Activated T-cell treated with anti-CD3 and anti-CD28 coated beads, Interleukin-2, amount 50 U/mL, for 48 hours (primary cell): ENCODE data around the gene UMPS.
"Not testable (repeated sequence)": the region's sequence is repeated elsewhere in the genome, so short reads cannot be mapped to it uniquely, and the experiment has no call there.

Source experiments
- DNase-seq, 2 experiments: peaks; one replicate each; pipeline ENCODE4 v3.0.0-alpha.2; 2020

The UMPS gene

DNA sequence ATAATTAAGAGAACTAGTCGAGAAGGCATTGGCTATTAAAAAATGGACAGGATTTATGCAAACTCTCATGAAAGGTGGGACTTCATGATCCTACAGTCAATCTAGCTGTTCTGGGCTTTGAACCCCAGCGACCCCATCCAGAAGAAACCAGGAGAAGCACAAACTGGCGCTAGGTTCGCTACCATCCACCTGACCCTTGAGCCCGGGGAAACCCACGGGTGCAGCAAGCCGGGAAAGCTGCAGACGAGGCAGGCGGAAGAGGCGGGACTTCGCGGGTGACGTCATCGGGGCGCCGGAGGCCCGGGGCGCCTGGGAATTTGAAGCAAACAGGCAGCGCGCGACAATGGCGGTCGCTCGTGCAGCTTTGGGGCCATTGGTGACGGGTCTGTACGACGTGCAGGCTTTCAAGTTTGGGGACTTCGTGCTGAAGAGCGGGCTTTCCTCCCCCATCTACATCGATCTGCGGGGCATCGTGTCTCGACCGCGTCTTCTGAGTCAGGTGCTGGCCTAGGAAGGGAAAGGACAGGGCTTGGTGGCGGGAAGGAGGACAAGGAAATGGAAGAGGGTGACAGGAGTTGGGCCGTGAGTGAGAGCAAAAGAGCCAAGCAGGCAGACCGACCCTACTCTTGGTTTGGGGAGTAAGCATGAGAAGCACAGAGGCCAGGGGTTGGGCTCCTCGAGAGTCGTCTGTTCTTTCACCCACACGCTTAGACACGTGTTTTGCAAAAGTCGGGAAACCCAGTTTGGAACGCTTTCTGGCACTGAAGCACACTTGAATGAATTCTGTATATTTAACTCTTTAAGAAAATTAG is at the start of gene UMPS:
UMPS (plus strand) TSS at position 324 of the 812 bp plus-strand sequence; CDS start at position 344, 20 bp downstream.
- DNase-seq = peak; percentile 94 to 96

DNA sequence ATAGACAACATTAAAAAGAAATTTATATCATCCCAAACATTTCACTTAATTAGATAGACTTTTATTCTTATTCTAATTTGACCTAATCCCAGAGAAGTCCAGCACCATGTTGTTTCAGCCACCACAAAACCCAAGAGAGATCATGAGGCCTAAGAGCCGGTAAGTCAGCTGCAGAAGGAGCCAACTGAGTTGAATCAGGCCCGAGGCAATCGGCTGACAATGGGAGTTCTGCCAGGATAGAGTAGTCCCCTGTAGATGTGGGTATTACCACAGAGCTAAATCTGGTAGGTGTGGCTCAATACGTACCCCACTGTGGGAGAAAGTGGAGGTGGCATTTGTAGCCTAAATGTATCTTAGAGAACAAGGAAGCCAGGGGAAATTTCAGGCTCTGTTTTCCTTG is 49.7 kb upstream of the UMPS start:
- DNase-seq = no peak

DNA sequence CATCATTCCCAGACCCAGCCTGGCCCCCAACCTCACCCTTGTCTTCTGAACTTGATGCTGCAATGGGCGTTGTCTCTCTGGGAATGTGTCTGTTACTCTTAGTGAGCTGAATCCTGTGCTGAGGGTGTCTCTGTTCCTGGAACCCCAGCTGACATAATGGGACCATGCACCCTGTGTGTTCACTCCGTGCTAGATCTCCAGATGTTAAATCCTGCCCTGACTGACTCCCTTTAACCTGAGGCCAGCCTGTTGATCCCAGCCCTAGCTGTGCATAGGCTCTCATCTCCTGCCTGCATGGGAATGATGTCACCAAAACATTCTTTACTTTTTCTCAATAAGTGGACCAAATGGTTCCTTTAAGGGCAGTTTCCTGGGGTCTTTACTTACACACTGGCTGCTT is 48.0 kb upstream of the UMPS start:
- no peak for DNase-seq

DNA sequence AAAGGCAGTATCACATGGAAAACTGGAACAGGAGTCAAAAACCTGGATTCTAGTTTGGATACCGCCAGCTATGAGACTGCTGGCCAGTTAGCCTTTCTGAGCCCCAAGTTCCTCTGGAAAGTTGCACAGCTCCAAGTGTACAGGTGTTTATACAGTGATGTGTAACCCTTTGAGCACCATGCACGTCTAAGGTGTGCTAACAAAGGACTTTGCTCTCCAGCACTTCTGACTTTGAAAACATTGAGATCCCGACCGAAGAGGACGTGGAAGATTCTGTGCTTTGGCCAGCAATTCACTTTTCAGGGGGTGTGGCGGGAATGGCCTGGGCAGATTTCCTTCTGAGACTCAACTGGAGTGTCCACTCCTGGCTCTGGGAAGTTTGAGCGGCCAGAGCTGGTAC is 45.8 kb upstream of the UMPS start:
- DNase-seq = no peak

DNA sequence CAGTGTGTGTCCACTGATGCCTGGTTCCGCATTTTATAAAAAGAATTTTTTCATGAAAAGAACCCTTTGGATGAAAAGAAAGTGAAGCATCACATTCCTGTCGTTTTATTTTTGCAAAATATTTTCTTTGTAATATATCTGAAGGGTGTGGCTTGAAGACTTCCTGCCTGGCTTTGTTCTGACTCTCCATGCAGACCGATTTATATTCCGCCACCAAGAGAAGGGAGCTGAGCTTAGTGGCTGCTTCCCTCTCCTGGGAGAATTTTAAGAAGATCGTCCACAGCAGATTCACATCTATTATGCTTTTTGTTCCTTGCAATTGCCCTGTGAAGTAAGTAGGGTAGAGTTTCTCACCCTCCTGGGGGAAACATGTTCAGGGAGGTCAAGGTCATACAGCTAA is 45.2 kb upstream of the UMPS start:
- DNase-seq = no peak

DNA sequence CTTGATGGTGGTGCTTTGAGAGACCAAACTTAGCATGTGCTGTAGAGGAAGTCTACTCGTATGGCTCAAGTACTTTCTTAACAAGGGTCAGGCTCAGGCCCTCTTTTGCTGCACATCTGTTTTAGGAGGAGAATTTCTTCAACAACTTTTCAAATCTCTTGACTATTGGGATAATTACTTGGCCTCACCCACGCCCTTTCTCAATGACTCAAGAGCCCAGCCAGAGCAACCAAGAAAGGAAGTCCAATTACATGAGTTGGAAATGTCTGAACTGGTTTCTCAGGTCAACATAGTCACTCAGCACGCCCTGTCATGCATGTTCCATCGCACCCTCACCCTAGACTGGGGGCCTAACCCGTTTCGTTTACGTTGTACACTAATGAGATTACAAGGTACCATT is 44.8 kb upstream of the UMPS start:
- no peak for DNase-seq

DNA sequence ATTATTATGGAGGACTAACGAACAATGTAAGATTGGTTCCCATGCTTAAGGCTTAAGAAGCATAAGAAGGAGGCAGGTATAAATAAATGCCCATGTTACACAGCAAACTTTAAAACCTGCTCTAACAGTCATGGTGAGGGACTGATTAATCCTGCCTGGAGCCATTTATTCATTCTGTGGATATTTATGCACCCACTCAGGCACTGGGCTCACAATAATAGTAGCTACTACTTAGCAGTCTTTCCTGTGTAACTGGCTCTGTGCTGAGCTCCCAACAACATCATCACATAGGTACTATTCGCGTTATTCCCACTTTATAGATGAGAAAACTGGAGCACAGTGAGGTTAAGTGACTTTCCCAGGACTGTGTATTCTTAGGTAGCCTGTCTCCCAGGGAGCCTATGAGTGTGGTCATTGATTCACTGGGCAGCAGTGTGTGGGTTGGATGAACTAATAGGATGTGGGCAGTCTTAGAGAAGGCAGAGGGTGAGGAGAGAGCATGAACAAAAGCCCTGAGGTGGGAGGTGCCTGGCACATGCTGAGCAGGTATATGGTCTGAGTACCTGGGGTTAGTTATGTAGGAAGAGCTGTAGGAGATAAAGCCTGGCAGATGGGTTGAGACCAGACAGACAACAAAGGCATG is 44.1 kb upstream of the UMPS start:
- DNase-seq = no peak

DNA sequence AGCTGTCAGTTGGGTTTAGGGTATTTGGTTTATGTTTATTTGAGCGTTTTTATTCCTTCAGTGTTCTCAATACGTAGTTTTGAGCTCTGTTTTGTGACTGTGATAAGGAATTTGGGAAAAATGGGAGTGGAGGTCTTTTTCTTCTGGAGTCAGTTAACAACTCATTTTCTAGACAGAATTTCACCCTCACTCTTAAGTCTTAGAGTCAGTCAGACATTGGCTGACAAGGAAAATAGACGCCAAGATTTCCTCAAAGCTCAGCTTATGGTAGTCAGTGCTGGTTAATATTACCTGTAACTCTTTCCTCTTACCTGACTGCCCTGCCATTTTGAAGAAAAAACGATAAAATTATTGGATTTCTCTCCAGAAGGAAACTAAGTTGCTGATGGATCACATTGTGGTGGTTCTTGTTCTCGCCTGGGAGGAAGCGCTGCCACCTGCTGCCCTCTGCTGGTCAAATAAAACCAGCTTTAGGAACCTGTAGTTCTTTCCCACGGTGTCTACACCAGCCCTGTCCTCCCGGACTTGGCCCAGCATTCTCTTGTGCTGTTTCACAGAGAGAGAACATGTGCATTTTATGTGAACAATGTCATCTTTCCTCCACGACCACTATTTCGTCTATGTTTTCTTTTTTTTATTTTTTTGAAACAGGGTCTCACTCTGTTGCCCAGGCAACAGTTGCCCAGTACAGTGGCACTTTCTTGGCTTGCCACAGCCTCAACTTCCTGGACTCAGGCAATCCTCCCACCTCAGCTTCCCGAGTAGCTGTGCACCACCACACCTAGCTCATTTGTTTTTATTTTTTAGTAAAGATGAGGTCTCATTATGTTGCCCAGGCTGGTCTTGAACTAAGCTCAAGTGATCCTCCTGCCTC is 41.4 kb upstream of the UMPS start:
- DNase-seq = peak; percentile 80 to 82

DNA sequence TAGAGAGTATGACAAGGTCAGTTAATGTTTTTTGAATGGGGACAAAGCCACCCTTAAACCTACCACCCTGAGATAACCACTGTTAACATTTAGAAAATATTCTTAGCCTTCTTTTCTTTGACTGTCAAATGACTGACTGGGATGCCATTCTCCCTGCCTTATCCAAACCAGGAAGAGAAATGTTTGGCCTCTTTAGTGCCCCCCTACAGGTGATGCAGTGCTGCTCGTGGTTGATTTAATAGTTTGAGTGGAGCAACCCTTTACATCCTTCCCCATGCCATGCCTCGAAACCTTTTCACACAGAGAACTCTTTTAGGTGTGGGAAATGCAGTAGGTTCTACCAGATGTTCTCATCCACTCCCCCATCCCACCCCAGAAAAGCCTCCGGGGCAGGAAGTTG is 38.7 kb upstream of the UMPS start:
- no peak for DNase-seq

DNA sequence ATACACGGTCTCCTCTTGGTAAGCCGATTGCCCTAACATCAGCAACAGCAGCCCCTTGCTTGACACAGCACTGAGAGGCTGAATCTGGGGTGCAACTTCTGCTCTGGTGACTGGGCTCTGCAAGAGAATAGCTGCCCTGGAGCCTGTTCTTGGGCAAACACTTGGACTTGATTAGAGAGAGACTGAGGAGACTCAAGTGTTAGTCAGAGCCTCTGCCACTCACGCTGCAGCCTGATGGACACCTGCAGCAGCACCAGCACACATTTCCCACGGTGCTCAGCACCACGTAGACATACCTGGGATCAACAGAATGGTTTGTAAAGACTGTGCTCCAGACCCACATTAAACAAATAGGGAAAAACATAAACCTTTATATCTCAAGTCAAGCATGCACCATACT is 35.8 kb upstream of the UMPS start:
- DNase-seq = no peak

DNA sequence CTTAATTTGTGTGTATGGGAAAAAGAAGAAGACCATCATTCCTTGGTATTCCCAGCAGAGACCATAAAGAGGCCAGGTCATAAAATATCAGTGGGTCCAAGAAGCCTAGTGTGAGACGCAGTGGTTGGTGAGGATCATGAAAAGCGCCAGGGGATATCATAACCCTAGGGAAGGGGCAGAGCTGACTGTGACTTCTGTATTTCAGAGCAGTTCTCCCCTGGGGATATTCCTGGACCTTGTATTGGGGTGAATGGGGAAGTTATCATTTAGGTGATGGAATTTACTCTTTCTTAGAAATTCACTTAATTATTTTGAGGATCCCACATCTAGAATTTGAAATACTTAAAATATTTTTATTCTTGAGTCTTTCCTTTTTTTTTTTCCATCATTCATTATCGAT is 34.9 kb upstream of the UMPS start:
- no peak for DNase-seq

DNA sequence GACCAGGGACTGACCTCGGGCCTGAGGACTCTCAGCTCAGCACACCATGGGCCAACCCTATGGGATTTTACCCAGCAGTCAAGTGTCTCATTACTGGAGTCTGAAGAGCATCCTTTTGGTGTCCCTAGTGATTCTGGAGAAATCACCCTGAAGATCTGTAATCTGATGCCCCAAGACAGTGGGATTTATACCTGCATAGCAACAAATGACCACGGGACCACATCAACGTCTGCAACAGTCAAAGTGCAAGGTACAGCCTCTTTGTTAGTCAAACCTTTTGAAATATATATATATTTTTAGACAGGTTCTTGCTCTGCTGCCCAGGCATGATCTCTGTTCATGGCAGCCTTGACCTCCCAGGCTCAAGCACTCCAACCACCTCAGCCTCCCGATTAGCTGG is 34.2 kb upstream of the UMPS start:
- DNase-seq = no peak

DNA sequence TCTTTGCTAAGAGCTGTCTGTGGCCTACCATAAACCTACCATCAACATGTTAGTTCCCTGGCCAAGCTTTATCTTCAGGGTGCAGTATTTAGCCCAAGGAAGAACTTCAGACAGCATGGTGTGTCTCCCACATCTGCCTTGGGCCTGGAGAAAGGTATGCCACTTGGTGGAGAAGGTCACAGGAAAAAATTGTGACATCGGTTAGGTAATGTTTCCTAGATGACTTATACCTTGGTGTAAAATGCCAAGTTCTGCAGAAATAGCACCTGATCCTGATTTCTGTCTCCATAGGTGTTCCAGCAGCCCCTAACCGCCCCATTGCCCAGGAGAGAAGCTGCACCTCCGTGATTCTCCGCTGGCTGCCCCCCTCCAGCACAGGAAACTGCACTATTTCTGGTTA is 33.0 kb upstream of the UMPS start:
- DNase-seq = no peak

DNA sequence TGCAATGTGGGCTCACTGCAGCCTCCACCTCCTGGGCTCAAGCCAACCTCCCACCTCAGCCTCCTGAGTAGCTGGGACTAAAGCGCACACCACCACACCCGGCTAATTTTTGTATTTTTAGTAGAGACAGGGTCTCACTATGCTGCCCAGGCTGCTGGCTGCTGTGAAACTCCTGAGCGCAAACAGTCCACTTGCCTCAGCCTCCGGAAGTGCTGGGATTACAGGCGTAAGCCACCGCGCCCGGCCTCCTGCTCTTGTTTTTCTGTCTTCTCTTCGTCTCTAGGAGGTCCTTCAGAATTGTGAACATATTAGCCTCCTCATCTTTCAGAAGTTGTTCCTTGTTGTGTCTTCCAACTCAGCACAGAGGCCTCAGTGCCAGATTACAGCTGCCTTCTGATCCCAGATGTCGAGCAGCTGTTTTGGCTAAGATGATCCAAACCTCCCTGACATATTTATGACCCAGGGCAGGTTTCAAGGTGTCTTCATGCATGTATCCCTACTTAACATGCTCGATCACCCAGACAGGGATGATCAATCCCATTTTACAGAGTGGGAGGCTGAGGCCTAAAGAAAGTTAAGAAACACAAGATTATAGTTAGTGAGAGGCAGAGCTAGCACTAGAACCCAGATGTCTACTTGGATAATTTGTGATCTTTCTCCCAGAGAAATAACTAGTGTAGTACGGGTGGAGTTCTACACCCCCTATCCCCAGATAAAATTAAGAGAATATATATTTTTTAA is 32.1 kb upstream of the UMPS start:
- DNase-seq = no peak

DNA sequence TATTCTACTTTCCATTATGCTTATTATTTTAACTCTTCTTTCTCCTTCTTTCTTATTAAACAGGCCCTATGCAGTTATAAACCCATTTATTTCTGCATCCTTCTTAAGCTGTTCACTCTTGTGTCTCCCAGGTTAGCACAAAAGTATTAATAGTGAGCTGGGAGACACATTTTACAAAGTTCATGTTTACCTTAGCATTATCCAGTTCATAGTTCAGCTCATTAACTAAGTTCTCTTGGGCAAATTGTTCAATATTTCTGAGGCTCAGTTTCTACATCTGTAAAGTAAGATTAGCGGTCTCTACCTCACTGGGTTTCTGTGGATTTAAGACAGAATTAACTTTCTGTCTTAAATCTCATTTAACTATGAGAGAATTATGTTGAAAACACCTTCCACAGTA is 31.2 kb upstream of the UMPS start:
- no peak for DNase-seq

DNA sequence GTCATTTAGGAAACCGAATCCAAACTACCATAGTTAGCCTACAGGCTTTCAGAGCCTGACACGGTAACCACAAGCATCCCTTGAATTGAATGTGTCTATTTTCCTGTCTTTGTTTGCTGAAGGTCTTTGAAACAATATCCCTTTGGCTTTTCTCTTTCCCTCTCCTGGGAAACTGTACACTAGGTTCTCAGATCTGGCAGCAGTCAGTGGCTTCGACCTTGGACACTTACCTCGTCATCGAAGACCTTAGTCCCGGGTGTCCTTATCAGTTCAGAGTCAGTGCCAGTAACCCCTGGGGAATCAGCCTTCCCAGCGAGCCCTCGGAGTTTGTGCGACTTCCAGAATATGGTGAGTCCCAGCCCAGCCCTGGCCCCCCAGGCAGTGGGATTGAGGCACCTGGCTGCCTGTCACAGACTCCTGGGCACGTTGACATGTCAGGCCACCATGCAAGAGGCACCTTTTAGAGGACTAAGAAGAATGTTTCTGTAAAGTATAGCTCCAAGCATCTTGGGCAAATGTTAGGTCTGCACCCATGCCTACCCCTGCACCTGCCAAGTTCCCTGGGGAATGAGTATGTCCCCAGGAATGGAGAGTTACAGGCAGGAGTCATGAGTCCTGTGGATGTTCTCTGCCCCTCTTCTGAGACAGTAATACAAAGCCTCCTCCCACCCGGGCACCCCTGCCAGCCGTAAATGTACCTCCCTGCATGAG is 30.4 kb upstream of the UMPS start:
- DNase-seq = no peak

DNA sequence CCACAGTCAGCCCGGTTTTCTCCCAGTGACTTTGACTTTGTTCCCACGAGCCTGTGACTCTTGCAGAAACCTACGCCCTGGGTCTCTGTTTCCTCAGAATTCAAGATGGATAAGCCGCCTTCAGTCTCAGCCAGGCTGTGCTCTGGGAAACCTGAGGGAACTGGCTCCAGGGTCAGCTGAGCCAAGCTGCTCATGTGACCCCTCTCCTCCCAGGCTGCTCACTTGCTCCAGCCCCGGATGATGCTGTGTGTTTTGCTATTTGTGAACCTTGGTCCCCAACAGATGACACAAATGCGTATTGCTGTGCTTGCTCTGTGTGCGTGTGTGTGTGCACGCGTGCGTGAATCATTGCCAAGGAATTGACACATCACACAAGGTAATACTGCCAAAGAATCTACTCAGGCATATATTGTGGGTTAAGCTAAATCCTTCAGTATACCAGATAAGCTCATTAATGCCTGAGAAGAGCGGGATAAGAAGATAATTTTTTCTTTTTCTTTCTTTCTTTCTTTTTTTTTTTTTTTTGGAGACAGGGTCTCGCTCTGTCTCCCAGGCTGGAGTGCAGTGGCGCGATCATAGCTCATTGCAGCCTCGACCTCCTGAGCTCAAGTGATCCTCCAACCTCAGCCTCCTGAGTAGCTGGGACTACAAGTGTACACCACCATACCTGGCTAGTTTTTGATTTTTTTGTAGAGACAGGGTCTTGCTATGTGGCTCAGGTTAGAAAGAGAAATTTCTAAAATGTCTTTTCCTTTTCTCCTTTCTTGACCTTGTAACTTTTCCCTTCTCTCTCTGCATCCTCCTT is 29.2 kb upstream of the UMPS start:
- DNase-seq = no peak

DNA sequence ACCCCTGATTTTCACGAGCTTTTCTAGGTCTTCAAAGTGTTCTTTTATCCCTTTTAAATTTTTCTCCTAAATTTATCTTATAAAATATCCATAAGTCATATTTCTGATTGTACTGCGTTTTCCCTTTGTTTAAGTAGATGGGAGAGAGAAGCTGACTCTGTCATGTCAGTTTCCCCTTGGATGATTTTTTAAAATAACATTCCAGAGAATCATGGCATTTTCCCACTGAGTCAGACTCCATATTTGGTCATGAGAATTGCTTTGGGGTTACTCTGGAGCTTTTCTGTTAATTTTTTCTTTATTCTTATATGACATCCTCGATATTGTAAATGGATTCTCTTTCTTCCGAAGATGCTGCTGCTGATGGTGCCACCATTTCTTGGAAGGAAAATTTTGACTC is 28.6 kb upstream of the UMPS start:
- no peak for DNase-seq

DNA sequence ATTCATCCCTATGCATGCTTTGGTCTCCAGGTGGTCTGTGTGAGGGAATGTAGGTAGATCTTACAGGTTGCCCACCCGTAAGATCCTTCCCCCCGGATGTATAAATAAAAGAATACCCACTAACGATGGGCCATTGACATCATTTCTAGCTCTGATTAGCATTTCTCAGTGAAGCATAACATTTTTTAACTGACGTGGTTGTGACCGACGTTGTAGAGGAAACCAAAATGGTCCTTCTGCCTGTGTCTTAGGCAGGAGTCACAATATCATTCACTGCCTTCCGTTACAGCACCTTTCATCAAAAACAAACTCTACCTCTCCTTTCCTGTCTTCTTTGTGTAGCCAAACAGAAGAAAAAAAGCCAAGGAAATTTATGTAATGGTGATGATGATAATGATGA is 27.3 kb upstream of the UMPS start:
- no peak for DNase-seq

DNA sequence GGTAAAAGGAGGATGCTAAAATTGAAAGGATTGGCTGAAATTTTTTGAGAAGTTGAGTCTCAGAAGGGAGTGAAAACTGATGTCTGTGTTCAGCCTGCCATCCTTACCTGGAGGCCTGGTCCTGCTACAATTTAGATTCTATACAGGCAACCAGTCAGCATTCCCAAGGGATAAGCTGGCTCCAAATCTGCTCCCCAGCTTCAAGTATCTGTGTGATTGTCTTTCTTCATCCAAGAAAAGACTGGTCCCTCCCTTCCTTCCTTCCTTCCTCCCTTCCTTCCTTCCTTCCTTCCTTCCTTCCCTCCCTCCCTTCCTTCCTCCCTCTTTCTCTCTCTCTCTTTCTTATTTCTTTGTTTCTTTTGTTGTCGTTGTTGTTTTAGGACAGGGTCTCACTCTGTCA is 24.7 kb upstream of the UMPS start:
- no peak for DNase-seq

DNA sequence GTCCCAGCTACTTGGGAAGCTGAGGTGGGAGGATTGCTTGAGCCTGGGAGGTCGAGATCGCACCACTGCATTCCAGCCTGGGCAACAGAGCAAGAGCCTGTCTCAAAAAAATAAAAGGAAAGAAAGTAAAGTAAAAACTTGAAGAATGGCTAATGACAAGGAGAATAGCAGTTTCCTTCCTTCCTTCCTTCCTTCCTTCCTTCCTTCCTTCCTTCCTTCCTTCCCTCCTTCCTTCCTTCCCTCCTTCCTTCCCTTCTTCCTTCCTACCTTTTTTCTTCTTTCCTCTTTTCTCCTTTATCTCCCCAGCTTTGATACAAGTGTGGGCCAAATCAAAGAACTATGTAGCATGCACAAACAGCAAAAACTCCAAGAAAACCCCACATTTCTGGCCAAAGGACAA is 23.0 kb upstream of the UMPS start:
- not testable (repeated sequence) for DNase-seq
